GM12801 (cell line): ENCODE results near the gene DBF4B.

Experiments used
- CTCF ChIP-seq: IDR thresholded peaks from one replicate; pipeline ENCODE4 v1.5.1; 2011; ENCODE audit warnings: control low read depth; ENCODE audit not compliant: insufficient read length; ENCODE audit errors: extremely low read depth

The DBF4B gene

GRCh38 chr17:44780161-44780560 lies 71.7 kb downstream of the DBF4B start:
- TF ChIP-seq CTCF = no peak

- TF ChIP-seq CTCF = no peak
Measured at GRCh38 chr17:44780845-44781480, 72.5 kb downstream of the DBF4B start.

GRCh38 chr17:44781551-44782325 lies 73.3 kb downstream of the DBF4B start:
- no peak for TF ChIP-seq CTCF

- TF ChIP-seq CTCF = no peak
Measured at GRCh38 chr17:44782326-44782850, 73.9 kb downstream of the DBF4B start.

- TF ChIP-seq CTCF = no peak
Measured at GRCh38 chr17:44785921-44786320, 77.5 kb downstream of the DBF4B start.

- TF ChIP-seq CTCF = no peak
Measured at GRCh38 chr17:44786551-44787081, 78.2 kb downstream of the DBF4B start.

- no peak for TF ChIP-seq CTCF
Measured at GRCh38 chr17:44787271-44787940, 78.9 kb downstream of the DBF4B start.
